Neural cell (in vitro differentiated cells): ENCODE results near the gene COX15.

Experiments
- CTCF ChIP-seq: fragments of 450-650 bp; IDR thresholded peaks from 2 replicates; pipeline ENCODE4 v1.5.1; 2014; ENCODE audit warnings: antibody characterized with exemption, mild to moderate bottlenecking, moderate library complexity; ENCODE audit not compliant: poor library complexity, severe bottlenecking
- EP300 ChIP-seq: fragments of 450-650 bp; conservative IDR thresholded peaks from 2 replicates; pipeline ENCODE4 v1.6.1; 2014; ENCODE audit warnings: antibody characterized with exemption, mild to moderate bottlenecking, moderate library complexity; ENCODE audit not compliant: poor library complexity, severe bottlenecking
- EZH2 ChIP-seq: fragments of 200-600, 300-800 bp; shearing (Covaris generic), sonication (generic); IDR thresholded peaks from 2 replicates; pipeline ENCODE4 v1.6.1; 2014; ENCODE audit warnings: antibody characterized with exemption, low read length, borderline replicate concordance, mild to moderate bottlenecking; ENCODE audit not compliant: insufficient read depth, poor library complexity, severe bottlenecking
- POLR2AphosphoS5 ChIP-seq: IDR thresholded peaks from 2 replicates; pipeline ENCODE4 v1.6.1; 2012
- RAD21 ChIP-seq: fragments of 450-650 bp; conservative IDR thresholded peaks from 2 replicates; pipeline ENCODE4 v1.6.1; 2014; ENCODE audit warnings: antibody characterized with exemption, mild to moderate bottlenecking, moderate library complexity
- REST ChIP-seq: IDR thresholded peaks from 2 replicates; pipeline ENCODE4 v1.6.1; 2012; ENCODE audit warnings: borderline replicate concordance
- SMC3 ChIP-seq: fragments of 450-650 bp; conservative IDR thresholded peaks from 2 replicates; pipeline ENCODE4 v1.6.1; 2014; ENCODE audit warnings: antibody characterized with exemption, mild to moderate bottlenecking, moderate library complexity; ENCODE audit not compliant: poor library complexity
- TAF1 ChIP-seq: IDR thresholded peaks from 2 replicates; pipeline ENCODE4 v1.6.1; 2012; ENCODE audit warnings: low read depth

- TF ChIP-seq TAF1 (no peak), CTCF (no peak), REST (no peak), EZH2 (no peak), RAD21 (no peak), SMC3 (no peak), POLR2AphosphoS5 (no peak), EP300 (no peak)
Measured at GRCh38 chr10:99777918-99778714, 46.2 kb upstream of the COX15 start.
